Hematopoietic multipotent progenitor cell treated with erythropoietin and hydrocortisone succinate and interleukin-3 and kit ligand, for 4 days (in vitro differentiated cells): ENCODE data around the gene RNU1-4.
"Not testable (repeated sequence)": the region's sequence is repeated elsewhere in the genome, so short reads cannot be mapped to it uniquely, and the experiment has no call there.

Experiments used
- DNase-seq: peaks from one replicate; pipeline ENCODE4 v3.0.0-alpha.2; 2015

Gene RNU1-4

GRCh38 chr1:16740047-16740964, at the start of gene RNU1-4:
TSS of gene RNU1-4 (plus strand) at chr1:16740516.
- not testable (repeated sequence) for DNase-seq

- not testable (repeated sequence) for DNase-seq
Observed at GRCh38 chr1:16690971-16691682, 49.2 kb upstream of the RNU1-4 start.

GRCh38 chr1:16692283-16692682, 48.0 kb upstream of the RNU1-4 start:
- not testable (repeated sequence) for DNase-seq

- not testable (repeated sequence) for DNase-seq
Observed at GRCh38 chr1:16692717-16693448, 47.4 kb upstream of the RNU1-4 start.

GRCh38 chr1:16693449-16694307, 46.6 kb upstream of the RNU1-4 start:
- not testable (repeated sequence) for DNase-seq

GRCh38 chr1:16694308-16694702, 46.0 kb upstream of the RNU1-4 start:
- not testable (repeated sequence) for DNase-seq

DNA sequence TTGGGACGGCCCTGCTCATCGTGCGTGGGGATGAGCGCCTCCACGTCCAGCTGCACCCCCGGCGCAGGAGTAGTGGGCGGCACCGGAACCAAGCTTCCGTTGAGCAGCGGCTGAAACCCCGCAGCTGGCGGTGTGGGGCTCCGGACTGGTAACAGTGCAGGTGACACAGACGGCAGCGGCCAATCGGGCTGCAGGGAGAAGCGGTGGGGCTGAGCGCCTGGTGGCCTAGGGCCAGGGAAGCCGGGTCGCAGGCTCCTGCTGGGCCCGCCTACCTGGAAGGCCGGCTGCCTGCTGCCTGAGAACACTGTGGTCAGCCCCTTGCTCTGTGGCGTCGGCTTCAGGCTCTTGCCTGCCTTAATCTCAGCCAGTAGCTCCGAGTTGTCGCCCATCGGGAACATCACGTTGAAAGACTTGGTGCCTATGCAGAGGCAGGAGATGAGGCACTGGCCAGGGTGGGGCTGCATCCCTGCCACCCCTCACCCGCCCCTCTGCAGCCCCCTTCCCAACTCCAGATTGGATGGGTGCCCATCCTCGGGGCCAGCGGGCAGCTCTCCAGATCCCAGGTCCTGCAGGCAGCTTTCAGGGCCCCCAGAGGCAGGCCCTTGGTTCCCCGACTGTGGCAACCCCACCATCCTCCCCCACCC, 43.7 kb upstream of the RNU1-4 start:
- not testable (repeated sequence) for DNase-seq

GRCh38 chr1:16697152-16697551, 43.2 kb upstream of the RNU1-4 start:
- not testable (repeated sequence) for DNase-seq

GRCh38 chr1:16699440-16699839, 40.9 kb upstream of the RNU1-4 start:
- not testable (repeated sequence) for DNase-seq

DNA sequence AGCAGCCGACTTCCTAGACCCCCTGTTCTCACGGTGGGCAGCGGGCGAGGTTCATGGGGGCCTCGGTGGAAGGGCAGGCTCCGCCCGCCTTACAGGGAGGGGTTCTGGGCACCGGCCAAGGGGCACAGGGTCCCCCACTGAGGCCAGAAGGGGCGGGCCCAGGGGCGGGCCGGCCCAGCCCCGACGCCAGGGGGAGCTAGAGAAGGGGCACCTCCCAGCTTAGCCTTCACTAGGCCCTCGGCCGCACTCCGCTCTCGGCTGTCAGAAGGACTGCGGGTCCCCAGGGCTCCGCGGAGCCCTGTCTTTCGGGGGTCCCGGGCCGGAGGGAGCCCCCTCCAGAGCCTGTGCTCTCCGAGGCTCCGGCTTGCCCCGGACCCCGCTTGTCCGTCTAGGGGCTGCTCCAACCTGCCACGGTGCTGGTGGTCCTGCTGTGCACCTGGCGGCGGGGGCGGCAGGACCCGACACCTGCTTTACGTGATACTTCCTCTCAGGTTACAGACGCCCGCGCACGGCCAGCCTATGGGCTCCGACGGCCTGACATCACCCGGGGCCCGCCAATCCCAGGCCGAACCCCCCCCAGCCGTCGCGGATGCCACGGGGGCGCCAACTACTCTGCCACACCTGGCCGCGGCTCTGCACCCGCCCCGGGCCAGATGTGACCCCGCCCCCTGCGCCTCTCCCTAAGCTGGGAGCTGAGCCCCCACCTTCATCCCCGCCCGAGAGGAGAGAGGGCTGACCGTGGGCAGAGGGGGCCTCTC, 40.0 kb upstream of the RNU1-4 start:
- not testable (repeated sequence) for DNase-seq

DNA sequence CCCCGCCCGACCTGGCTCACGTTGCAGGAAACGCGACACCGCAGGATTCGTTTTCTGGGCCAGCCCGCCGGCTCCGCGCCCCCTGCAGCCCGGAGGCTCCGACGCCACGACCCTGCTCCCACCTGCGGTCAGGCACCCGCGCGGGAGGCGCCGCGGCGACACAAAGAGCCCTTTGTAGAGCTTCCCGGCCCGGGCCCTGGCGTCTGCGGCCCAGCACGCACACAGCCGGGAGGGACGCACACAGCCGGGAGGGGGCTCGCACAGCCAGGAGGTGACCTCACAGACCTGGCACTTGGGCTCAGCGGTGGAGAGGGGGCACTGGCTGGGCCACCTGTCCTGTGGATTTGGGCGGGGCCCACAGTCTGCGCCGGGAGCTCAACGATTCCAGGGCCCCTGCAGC, 39.1 kb upstream of the RNU1-4 start:
- not testable (repeated sequence) for DNase-seq

DNA sequence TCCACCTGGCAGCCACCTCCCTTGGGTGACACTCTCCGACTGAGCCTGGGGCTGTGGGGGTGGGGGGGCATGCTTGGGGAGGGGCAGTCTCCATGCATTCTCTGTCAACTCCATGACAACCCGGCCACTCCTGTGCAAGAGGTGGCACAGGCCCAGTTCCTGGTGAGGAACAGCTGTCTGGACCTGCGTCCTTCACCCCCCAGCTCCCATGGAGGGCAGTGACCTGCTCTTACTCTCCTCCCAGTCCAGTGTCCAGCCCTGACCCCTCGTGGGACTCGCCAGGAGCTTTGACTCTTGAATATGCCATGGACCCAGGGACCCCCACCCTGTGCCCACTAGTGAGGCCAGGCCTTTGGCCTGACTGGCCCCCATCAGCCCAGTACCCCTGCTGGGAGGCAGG, 38.0 kb upstream of the RNU1-4 start:
- DNase-seq, result not testable (repeated sequence)

DNA sequence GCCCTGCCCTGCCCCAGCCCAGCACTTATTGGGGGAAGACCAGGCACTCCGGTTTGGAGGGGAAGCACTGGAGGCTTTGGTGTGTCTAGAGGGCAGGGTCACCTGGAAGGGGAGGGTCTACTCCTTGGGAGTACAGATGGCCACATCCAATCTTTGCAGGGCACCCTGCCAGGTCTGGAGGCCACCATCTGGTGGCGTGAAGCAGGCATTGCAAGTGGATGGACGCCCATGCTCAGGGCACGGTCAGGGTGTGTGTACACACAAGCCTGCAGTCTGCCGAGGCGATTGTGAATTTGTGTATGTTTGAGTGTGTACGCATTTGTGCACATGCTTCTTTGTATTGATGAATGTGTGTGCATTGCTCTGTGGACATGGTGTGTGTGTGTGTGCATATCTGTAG, 37.2 kb upstream of the RNU1-4 start:
- not testable (repeated sequence) for DNase-seq

GRCh38 chr1:16703602-16704001, 36.7 kb upstream of the RNU1-4 start:
- DNase-seq, result not testable (repeated sequence)

DNA sequence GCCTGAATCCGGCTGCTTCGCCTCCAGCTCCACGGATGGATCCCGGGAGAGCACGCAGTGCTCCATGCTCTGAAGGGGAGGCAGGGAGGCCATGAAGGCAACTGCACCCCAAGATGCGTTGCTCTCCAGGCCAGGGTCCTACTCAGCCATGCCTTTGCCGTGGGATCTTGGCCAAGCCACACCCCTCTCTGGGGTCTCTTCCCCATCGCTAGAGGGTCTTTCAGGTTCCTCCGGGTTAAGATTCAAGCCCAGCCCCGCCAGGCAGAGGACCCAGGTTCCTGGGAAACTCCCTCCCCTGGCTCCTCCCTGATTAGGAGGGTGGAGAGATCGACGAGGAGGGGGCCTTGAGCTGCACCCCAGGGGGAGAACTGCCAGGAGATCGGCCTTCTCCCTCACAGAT, 36.2 kb upstream of the RNU1-4 start:
- not testable (repeated sequence) for DNase-seq

DNA sequence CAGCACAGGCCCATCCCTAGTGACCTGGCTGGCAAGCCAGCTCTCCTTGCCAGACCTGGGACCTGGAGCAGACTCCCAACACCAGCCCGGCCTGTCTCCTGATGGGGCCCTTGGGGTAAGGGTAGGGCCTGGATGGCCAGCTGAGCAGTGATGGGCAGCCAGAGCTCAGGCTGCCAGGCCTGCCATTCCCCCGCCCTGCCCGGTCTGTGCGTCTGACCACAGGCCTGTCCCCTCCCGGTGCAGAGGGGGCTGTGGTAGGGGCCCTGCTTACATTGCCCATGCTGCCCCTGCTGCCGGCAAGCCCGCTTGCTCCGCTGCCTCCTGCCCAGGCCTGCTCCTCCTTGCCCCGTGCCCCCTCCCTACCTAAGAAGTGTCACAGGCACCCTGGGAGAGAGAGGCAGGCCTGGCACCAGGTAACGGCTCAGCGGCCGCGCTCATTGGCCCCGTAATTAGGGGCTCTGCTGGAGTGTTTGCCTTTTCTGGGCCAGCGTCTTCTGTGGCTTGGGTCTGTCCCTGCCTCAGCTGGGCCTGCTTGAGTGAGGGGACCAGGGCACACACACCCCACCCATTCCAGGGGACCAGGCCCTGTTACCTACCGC, 35.7 kb upstream of the RNU1-4 start:
- not testable (repeated sequence) for DNase-seq

DNA sequence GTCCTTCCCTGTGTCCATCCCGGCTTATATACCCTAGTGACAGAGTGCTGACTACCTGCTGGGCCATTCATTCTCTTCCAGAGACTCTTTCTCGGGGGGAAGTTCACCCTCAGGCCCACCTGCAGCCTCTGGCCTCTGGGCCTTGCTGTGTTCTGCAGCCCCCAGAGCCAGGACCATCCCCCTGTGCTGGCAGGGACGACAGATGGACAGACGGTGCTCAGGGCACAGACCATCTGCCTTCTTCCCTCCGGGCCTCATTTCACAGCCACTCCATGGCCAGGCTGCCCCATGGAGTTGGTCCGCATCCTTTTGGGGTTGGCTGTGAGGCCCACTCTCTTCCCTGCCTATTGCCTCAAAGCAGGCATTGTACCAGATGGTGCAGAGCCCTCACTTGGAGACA, 34.0 kb upstream of the RNU1-4 start:
- not testable (repeated sequence) for DNase-seq

DNA sequence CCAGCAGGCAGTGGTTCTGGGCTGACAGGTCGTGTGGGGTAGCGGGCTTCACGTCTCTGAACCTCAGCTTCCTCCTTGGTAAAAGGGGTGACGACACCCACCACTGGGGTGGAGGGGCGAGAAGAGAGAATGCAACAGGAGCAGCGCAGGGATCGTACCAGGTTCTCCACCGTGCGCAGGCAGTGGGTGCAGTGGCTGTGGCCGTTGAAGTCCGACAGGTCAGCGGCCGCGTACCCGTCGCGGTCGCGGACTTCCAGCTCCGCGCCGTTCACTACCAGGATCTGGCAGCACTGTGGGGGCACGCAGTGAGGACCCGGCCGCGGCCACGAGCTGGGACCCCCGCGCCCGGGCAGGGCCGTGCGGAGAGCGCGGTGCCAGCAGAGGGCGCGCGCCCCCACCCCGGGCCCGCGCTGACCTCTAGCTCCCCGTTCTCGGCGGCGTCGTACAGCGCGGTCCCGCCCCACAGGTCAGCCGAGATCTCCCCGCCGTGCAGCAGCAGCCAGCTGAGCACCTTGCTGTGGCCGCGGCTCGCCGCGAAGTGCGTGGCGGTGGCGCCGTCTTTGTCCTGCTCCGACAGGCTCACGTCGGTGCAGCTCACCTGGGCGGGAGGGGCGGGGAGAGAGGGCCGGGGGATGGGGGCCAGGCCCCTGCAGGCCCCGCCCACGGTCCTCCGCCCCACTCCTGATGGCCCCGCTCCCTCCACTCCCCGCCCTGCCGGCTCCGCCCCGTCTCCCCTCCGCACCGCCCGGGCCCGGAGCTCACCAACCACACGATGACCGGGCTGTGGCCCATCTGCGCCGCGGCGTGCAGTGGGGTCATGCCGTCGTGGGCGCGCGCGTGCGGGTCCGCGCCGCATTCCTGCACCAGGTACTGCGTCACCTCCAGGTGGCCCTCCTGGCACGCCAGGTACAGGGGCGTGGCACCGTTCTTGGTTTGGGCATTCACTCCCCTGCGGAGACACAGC, 32.9 kb upstream of the RNU1-4 start:
- DNase-seq, result not testable (repeated sequence)

DNA sequence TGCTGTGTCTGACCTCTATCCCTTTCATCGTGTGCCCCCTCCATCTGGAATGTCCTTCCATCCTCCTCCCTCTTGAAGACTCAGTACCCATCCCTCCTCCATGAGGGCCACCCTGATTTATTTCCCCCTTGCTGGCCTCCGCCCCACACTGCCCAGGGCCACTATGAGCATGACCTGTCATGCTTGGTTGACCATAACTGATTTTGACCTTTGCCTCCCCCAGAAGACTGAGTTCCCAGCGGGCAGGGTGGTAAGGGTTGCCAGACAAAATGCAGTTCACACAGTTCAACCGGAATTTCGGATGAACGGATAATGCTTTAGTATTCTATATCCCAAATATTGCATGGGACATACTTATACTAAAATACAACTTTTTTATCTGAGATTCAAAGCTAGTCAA, 31.6 kb upstream of the RNU1-4 start:
- DNase-seq, result not testable (repeated sequence)
